Measurements from ENCODE around the gene TRIM8.

DNA sequence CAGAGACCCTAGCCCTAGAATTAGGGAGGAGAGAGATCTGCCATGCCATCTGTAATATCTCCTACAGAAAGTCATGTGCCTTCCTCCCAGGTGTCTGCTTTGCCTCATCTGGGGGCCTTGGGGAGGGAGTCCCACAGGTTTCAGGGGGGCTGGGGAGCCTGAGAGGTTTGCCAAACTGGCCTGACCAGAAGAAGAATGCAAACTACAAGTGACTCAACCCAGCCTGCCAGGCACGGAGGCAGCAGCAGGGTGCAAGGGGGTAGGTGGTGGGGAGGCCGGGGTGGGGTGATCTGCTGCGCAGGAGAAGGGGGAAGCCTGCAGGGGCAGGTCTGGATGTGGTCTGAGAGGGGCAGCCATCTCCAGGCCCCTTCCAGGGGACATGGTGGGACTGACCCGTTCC is 9.6 kb upstream of the TRIM8 start:
- no peak for TF ChIP-seq POLR2A (IDR thresholded peaks at IDR 0.05; ENCODE audit: low read length)
- no peak for TF ChIP-seq GATA1 (IDR thresholded peaks at IDR 0.05; ENCODE audit: low read depth, low read length)
